ENCODE measurements around the gene FOXA3.
"Not testable (repeated sequence)": the region's sequence is repeated elsewhere in the genome, so short reads cannot be mapped to it uniquely, and the experiment has no call there.

The FOXA3 gene

GRCh38 chr19:45828945-45829344 lies 35.2 kb upstream of the FOXA3 start:
- no peak for DNase-seq

- DNase-seq: peak; percentile 65
These were observed 29.2 kb upstream of the FOXA3 start for GRCh38 chr19:45834970-45835369.

DNA sequence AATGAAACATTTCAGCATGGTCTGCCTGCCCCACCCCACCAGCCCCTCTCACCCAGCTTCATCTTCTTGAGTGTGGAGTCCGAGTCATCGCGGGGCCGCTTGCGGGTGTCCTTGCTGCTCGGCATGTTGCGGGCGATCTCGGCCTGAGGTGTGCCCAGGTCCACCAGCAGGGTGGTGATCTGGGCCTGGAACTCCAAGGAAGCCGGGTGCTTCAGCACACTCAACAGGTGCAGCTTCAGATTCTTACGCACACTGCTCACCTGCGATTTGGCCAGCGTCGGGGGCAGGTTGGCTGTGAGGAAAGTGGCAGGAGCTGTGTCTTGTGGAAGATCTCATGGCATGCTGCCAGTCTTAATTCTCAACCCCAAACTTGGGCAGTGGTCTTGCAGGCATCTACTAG lies 21.9 kb upstream of the FOXA3 start:
- DNase-seq: no peak

GRCh38 chr19:45847663-45848062 lies 16.5 kb upstream of the FOXA3 start:
- DNase-seq: no peak

DNA sequence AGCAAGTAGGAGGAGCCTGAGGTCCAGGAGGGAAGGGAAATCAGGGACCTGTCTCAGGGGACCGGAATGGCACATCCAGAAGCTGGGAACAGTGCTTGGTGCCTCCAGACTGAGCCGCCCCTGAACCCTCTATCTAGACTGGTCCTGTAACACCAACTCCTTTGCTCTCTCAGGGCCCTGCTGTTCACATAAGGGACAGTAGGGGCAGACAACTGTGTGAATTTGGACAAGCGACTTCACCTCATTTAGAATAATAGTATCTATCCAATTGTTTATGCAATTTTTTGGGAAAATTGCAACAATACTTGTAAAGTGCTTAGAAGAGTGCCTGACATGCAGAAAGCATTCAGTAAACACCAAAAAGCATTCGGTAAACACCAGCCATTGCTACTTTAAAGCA lies 15.2 kb upstream of the FOXA3 start:
- peak; percentile 31 for DNase-seq

- no peak for DNase-seq
These were observed 11.9 kb upstream of the FOXA3 start for GRCh38 chr19:45852145-45852750.

- no peak for DNase-seq
These were observed 11.1 kb upstream of the FOXA3 start for GRCh38 chr19:45852983-45853382.

DNA sequence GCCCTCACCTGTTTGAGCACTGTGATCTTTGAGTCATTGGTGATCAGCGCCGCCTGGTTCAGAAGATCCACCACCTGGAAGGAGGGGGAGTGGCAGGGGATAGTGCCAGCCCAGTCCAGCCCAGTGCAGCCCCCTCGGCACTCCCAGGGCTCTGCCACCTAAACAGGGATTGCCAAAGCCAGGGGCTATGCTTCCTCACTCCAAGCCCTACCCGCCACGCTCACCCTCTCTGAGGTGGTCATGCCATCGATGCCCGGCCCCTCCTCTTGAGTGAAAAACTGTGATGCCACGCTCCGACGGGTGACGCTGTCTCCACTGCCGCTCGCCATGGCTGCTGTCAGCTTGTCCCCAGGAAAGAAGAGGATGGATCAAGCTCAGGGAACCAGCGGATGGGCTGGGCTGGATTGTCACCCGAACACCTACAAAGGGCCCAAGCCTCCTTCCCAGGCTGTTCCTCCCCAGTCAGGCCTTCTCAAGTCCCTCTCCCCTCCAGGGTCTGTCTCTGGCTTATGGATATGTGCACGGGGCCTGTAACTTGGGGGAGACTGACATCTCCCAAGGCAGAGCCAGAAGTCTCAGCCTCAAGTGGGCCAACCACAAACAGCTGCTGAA lies 9.9 kb upstream of the FOXA3 start:
- no peak for DNase-seq

GRCh38 chr19:45860359-45861259 lies 3.5 kb upstream of the FOXA3 start:
- no peak for DNase-seq

DNA sequence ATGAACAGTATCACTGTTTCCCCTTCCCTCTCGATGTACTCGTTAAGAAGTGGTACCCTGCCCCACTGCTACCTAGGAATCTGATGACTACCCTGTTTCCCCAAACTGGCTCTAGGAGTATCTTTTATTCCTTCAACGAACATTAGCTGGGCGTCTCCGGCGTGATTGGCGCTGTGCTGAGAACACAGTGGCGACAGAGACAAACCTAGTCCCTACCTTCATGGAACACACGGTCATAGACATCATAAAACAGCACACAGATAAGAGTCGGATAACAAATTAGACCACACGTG lies 1.9 kb upstream of the FOXA3 start:
- DNase-seq: no peak

DNA sequence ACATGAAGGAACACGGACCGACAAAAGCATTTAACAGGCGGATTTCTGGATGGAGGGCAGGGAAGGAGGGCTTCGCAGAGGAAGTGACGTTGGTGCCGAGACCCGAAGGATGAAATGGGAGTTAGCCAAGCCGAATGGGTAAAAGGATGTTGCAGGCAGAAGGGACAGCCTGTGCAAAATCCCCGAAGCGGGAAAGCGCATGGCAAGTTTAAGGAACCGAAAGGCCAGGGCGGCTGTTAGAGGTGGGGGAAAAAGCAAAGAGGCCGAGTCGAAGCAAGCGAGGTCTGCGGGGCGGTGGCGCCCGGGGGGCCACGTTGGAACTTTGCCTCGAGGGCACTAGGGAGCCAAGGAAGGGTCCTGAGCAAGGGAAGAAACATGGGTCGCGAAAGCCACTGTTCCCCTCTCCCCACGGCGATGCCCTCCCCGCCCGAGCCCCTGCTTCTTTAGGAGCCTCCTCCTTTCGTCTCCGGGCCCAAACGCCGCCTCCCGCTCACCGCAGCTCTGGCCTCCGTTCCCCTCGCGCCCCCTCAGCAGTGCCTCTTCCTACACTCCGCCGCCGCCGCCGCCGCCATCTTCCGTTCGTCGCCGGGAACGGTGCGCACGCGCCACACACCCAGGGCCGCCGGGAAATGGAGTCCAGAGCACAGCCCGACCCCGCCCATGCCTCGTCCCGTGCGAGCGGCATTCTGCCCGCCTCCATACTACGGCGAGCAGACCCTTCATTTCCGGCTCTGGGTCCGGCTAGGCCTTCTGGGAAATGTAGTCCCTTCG lies 1.4 kb upstream of the FOXA3 start, which contains the start of gene SYMPK:
SYMPK (minus strand) TSS at position 584 of the 771 bp plus-strand sequence. CDS start 8,652 bp downstream, outside the sequence.
- DNase-seq: peak; percentile 100

- DNase-seq: no peak
These were observed 739 bp upstream of the FOXA3 start for GRCh38 chr19:45863335-45863839.

GRCh38 chr19:45864629-45865082 lies 530 bp downstream of the FOXA3 start:
- no peak for DNase-seq

- DNase-seq: peak; percentile 23
These were observed 1.3 kb downstream of the FOXA3 start for GRCh38 chr19:45865269-45865948.

DNA sequence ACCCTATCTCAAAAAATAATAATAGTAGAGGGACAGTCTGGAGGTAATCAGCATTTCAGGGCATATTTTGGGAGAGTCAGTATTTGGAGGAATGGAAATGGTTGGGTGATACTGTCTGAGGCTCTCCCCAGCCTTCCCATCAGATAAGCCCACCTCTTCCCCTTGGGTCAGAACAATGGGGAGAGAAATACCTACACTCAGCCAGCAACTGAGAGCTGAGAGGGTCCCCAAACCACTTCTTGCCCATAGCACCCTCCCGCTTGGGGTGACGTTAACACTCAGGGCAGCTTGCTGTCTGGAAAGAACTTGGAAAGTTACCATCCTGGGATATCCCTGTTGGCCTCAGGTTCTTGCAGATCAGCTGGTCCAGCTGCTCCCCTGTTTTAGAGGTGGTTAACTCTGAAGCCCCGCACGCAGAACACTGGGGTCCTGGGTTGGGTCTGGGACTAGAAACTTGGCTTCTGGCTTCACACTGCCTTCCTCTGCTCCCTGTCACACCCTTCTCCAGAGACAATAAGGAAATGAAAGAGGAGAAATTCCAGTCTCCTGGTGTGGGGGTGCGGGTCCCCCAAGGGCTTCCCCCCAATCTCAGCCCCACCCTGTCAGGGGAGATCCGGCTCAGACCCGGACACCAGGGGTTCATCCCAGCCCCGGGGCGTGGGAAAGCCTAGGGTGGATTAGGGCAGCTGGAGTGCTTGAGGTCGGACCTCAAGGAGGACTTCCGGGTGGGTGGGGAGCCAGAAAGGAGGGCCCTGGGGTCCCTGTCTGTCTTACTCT lies 2.5 kb downstream of the FOXA3 start:
- no peak for DNase-seq

DNA sequence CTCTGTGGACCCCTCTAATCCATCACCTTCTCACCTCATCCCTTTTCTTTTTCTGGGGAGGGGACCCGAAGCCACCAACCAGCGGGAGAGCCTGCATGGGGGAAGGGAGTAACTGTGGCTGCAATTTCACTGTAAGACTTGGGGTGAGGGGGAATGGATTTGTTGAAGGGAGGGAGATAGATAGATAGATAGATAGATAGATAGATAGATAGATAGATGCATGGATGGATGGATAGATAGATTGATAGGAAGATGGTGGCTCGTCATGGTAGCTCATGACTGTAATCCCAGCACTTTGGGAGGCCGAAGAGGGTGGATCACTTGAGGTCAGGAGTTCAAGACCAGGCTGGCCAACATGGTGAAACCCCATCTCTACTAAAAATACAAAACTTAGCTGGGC lies 3.1 kb downstream of the FOXA3 start:
- DNase-seq: not testable (repeated sequence)

GRCh38 chr19:45870798-45871197 lies 6.7 kb downstream of the FOXA3 start:
- DNase-seq: no peak

DNA sequence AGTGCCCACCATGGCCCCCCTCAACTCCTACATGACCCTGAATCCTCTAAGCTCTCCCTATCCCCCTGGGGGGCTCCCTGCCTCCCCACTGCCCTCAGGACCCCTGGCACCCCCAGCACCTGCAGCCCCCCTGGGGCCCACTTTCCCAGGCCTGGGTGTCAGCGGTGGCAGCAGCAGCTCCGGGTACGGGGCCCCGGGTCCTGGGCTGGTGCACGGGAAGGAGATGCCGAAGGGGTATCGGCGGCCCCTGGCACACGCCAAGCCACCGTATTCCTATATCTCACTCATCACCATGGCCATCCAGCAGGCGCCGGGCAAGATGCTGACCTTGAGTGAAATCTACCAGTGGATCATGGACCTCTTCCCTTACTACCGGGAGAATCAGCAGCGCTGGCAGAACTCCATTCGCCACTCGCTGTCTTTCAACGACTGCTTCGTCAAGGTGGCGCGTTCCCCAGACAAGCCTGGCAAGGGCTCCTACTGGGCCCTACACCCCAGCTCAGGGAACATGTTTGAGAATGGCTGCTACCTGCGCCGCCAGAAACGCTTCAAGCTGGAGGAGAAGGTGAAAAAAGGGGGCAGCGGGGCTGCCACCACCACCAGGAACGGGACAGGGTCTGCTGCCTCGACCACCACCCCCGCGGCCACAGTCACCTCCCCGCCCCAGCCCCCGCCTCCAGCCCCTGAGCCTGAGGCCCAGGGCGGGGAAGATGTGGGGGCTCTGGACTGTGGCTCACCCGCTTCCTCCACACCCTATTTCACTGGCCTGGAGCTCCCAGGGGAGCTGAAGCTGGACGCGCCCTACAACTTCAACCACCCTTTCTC lies 8.2 kb downstream of the FOXA3 start:
- no peak for DNase-seq

DNA sequence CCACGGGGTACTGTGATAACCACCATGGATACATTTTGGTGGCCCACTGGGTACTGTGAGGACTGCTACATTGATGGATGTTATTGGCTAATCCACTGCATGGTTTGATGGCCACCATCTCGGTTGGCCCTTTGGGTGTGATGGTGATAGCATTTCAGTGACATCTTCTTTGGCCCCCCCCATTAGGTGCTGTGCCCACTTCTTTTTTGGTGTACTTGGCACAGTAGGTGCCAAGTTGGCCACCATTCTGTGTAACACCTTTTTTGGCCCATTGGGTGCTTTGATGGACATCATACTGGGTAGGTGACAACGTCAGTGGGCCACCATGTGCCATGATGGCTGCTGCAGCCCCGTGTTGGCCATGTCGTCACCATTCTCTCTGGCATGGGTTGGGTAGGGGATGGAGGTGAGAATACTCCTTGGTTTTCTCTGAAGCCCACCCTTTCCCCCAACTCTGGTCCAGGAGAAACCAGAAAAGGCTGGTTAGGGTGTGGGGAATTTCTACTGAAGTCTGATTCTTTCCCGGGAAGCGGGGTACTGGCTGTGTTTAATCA lies 9.2 kb downstream of the FOXA3 start:
- no peak for DNase-seq

DNA sequence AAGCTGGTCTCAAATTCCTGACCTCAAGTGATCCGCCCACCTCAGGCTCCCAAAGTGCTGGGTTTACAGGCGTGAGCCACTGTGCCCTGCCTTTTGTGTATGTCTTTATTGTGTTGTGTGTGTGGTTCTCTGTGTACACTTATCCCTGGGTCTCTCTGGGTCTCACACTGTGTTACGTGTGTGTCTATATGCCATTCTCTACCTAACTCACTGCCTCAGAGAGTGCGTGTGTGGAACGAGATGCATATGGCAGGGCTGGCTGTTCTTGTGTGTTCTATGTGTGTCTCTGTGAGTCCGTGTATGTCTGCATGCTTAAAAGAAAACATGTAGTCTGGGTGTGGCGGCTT lies 10.5 kb downstream of the FOXA3 start:
- no peak for DNase-seq

DNA sequence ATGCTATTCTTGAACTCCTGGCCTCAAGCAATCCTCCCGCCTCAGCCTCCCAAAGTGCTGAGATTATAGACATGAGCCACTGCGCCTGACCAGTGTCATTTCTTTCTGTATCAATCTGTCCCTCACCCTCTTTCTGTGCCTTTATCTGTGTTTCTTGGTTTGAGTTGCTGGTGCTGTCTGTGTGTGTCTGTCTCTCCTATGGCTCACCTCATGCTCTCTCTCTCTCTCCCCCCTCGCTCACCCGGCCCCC lies 12.0 kb downstream of the FOXA3 start:
- DNase-seq: no peak

Data from DMS53 (cell line).